Measurements from ENCODE around the gene NEK1.

NEK1 gene

GRCh38 chr4:169418846-169419245 is 193.5 kb downstream of the NEK1 start:
- no peak for DNase-seq (ENCODE audit: low spot score)

DNA sequence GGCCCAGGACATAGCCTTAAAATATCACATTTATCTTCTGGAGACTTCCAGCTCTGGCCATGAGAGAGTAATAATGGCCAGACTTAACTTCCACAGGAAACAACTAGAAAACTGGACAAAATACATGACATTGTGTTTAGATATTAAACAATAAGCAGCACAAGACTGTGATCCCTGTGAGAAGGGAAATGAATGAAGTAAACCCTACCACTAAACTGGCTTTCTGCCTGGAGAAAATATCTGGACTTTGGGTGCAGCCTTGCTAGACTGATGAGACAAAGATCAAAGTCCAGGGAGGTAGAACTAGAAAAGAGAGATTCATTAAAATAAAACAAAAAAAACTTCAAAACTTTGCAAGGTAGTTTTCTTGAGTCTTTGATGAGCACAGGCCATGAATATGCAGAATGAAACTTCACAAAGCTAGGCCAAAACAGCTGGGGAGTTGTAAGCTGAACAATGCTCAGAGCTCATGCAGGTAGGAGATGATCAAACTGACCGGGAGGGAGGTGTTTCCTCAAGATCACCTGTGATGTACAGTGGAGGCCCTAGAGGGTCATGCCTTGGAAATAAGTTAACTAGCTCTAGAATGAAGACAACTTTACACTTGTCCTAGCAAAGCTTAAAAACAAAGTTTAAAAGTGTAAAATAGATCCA is 194.6 kb downstream of the NEK1 start:
- DNase-seq (ENCODE audit: low spot score) = no peak

DNA sequence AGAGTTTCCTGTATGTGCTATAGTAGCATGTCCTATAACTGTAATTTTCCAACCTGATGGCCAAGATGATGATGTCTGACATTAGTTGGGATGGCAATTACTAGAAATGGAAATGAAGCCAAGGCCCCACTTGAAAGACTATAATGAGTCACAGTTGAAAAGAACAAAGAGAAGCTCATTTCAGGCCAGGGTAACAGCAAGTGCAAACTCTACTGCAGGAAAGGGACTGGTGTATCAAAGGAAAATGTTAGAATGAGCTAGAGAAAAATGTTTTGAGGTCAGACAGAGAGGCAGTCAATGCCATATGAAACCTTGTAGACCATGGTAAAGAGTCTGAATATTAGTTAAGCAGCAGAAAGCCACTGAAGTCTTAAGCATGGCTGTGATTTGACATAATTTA is 195.4 kb downstream of the NEK1 start:
- DNase-seq (ENCODE audit: low spot score) = peak; percentile 57

DNA sequence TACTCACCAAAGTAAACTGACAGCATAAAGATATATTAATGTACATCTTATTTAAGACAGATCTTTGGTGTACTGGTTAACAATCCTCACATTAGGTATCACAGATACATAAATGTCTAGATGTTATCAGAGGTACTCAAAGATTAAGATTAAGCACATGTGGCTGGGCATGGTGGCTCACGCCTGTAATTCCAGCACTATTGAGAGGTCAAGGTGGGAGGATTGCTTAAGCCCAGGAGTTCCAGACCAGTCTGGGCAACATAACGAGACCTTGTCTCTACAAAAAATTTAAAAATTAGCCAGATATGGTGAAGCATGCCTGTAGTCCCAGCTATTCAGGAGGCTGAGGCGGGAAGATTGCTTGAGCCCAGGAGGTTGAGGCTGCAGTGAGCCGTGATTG is 195.9 kb downstream of the NEK1 start:
- no peak for DNase-seq (ENCODE audit: low spot score)

DNA sequence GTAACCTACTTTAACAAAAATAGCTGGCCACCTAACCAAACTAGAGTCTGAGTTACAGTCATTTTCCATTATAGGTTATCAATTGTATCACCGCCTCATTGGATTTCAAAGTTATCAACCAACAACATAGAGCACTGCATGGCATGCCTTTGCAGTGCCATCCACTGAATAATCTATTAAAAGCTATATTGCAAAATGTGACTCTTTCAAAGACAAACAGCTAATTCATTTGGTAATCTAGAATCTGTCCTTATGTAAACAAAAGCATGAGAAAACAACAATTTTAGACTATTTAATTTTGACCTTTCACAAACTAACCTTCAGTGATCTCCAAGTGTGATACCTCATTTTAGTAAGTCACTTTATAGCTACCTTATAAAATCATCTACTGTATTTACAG is 197.5 kb downstream of the NEK1 start:
- no peak for DNase-seq (ENCODE audit: low spot score)

- DNase-seq (ENCODE audit: low spot score) = no peak
Measured at GRCh38 chr4:169412046-169412445, 200.3 kb downstream of the NEK1 start.

- peak; percentile 21 for DNase-seq (ENCODE audit: low spot score)
Measured at GRCh38 chr4:169410839-169411770, 201.3 kb downstream of the NEK1 start.

DNA sequence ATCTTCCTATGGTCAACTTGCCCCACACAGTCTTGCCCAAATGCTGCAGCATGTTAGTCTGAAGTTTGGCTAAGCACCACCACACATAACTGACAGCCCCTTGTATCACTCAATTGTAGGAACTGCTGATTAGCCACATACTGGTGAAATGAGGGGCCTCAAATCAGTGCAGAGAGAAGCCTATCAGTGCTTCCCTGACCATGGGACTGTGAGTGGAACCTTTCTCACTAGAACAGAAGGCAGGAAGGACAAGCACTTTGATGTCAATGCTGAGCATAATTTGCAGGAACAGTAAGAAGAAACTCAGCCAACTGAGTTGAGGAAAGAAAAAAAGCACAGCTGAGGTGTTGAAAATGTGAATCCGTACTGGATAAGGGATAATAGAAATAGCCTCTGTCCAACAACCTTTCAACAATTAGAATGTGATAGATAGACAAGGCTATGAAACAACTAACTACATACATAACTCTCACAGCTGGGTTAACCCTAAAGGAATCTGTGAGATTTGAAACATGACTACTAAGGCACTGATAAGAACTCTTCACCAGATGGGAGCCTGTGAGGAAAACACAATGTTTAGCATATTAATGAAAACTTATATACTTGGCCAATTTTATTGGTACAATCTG is 205.1 kb downstream of the NEK1 start:
- DNase-seq (ENCODE audit: low spot score) = no peak

DNA sequence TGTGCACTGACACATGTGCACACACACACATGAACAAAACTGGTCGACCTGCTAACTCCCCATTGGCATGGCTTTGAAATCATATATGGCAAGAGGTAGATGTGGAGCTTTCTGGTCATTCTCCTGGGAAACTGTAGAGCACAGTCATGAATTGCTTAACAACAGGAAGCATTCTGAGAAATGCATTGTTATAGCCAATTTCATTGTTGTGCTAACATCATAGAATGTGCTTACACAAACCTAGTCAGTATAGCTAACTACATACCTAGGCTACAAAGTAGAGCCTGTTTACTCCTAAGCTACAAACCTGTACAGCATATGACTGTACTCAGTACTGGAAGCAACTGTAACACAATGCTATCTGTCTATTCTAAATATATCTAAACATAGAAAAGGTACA is 207.4 kb downstream of the NEK1 start:
- no peak for DNase-seq (ENCODE audit: low spot score)

- DNase-seq (ENCODE audit: low spot score) = no peak
Measured at GRCh38 chr4:169400832-169401231, 211.6 kb downstream of the NEK1 start.

DNA sequence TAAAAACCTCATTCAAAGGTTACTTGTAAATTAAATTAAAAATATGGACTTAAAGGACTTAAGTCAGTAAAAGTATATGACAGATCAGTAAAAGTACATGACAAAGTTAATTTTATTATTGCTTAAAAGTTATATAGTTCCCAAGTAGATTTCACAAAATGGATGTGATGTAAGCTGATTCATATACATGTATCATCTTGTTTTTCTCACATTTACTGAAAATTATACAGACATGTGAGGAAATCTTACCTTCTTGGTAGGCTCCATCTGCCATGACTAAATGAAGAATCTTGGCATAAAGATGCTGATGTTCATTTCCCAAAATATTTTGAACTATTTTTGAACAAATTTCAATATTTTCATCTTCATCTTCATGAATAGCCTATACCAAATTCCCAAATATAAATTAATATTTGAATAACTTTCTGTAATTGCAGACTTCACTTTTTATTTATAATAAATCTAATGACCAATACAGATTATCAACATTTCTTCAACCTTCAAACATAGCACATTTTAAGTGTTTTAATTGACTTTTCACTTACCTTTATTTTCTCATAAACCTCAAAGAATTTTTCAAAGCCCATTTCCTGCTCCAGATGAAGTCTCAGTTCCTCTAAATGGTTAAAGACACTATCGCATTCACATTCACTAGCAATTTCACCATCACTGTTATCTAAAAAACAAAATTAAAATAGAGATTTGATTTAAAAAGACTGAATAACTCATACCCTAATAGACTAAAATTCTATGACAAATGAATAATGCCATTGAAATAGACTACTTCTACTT is 212.2 kb downstream of the NEK1 start:
- DNase-seq (ENCODE audit: low spot score) = no peak

DNA sequence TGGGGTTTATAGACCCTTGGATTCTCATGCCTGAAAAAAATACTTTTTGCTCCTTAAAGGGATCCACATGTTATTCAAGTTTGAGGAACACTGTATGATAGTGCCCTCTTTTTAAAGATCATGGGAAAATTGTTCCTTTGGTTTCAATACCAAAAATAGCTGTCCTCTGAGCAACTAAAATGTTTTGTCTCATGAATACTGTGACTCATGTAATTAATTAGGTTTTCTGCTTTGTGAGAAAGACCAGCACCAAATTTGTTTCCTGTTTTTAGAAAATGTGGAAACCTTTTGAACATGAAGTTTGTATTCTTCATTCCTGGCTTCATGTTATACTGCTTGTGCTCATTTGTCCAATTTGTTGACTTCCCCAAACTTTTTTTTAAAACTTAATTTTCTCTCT is 214.1 kb downstream of the NEK1 start:
- no peak for DNase-seq (ENCODE audit: low spot score)

GRCh38 chr4:169397762-169398161 is 214.6 kb downstream of the NEK1 start:
- DNase-seq (ENCODE audit: low spot score) = no peak

DNA sequence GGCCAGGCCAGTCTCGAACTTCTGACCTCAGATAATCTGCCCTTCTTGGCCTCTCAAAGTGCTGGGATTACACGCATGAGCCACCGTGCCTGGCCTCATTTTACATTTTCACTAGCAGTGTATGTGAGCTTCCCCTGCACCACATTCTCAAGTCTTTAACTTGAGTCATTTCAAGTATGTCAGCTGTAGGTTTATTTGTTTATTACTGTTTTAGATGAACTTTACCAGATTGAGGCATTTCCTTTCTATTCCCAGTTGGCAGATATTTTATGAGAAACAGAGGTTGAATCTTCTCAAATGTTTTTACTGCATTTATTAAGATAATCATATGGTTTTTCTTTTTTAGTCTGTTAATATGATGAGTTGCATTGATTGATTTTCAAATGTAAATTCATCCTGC is 227.0 kb downstream of the NEK1 start:
- no peak for DNase-seq (ENCODE audit: low spot score)

DNA sequence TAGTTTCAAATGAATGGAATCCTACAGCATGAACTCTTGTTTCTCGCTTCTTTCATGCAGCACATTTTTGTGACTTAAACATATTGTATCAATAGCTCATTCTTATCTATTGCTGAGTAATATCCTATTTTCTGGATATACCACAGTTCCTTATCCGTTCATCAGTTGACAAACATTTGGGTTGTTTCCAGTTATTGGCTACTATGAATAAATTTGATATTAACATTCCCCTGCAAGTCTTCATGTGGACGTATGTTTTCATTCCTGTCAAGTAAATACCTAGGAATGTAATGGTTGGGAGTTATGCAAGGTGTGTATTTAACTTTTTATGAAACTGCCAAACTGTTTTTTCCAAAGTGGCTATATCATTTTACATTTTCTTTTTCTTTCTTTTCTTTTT is 227.6 kb downstream of the NEK1 start:
- DNase-seq (ENCODE audit: low spot score) = no peak

DNA sequence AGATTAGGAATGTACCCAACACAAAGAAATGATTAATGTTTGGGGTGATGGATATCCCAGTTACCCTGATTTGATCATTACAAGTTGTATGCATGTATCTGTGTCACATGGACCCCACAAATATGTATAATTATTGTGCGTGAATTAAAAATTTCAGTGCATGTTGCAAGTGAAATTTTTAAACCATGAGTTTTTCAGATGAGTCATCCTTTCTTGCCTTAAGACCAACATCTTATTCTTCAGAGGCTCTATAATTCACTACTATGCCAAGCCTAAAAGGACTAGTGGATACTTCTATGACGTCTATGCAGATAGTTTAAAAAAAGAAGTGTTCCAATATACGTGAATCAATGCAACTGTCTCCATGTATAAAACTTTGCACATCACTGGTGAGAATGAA is 228.7 kb downstream of the NEK1 start:
- DNase-seq (ENCODE audit: low spot score) = no peak

GRCh38 chr4:169379688-169380087 is 232.7 kb downstream of the NEK1 start:
- no peak for DNase-seq (ENCODE audit: low spot score)

DNA sequence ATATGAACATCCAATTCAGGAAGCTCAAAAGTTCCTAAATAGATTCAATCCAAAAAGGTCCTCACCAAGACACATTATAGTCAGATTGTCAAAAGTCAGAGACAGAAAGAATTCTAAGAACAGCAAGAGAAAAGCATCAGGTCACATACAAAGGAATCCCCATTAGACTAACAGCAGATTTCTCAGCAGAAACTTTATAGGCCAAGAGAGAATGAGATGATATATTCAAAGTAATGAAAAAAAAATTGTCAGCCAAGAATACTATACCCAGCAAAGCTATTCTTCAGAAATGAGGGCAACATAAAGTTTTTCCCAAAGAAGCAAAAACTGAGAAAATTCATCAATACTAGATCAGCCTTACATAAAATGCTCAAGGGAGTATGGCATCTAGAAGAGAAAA is 235.0 kb downstream of the NEK1 start:
- no peak for DNase-seq (ENCODE audit: low spot score)

DNA sequence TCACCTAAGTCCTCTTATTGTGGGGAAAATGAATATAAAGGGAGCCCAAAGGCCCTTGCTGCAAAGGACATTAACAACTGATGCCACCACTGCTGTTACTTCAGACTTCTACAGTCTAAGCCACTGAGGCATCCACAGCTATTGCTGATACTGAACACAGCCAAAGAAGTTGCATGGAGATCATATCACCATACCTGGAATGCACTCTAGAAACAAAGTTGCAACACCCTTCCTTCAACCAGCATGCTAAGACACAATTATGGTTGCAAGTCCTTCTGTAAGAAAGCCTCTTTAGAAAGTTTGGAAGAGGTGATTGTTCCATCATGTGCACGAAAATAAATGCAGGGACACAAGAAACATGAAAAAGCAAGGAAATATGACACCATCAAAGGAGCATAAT is 236.0 kb downstream of the NEK1 start:
- no peak for DNase-seq (ENCODE audit: low spot score)

- peak; percentile 60 for DNase-seq (ENCODE audit: low spot score)
Measured at GRCh38 chr4:169372791-169373190, 239.6 kb downstream of the NEK1 start.

DNA sequence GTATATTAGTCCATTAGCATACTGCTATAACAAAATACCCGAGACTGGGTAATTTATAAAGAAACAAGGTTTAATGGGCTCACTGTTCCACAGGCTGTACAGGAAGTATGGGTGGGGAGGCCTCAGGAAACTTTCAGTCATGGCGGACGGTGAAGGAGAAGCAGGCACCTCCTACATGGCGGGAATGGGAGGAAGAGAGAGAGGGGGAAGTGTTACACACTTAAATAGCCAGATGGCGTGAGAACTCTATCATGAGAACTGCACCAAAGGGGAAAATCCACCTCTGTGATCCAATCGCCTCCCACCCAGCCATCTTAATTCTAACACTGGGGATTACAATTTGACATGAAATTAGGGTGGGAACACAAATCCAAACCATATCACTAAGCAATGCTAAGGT is 242.7 kb downstream of the NEK1 start:
- no peak for DNase-seq (ENCODE audit: low spot score)

GRCh38 chr4:169367826-169368225 is 244.6 kb downstream of the NEK1 start:
- DNase-seq (ENCODE audit: low spot score) = no peak
